SK-N-SH treated with all-trans-retinoic acid at 6 μM for 48 hours (cell line): ENCODE results near the gene DRC1.

Experiments
- ATAC-seq: fragments of 200-7000 bp; cut with Tn5 transposase; 3 replicates; pipeline ENCODE4 v1.9.1; 2020; ENCODE audit warnings: mild to moderate bottlenecking, moderate library complexity
- BACH2 ChIP-seq: fragments of 250-450 bp; sonication (Bioruptor Pico); IDR thresholded peaks from 2 replicates; pipeline ENCODE4 v1.9.0; 2021; ENCODE audit warnings: mild to moderate bottlenecking, borderline replicate concordance
- CSDC2 ChIP-seq: fragments of 250-450 bp; sonication (Bioruptor Pico); IDR thresholded peaks from 2 replicates; pipeline ENCODE4 v1.5.0; 2020; ENCODE audit warnings: mild to moderate bottlenecking, moderate library complexity
- ESRRG ChIP-seq: fragments of 250-450 bp; sonication (Bioruptor Pico); IDR thresholded peaks from 2 replicates; pipeline ENCODE4 v1.6.1; 2021; ENCODE audit warnings: mild to moderate bottlenecking
- GLIS3 ChIP-seq: fragments of 250-450 bp; sonication (Bioruptor Pico); IDR thresholded peaks from 2 replicates; pipeline ENCODE4 v1.5.0; 2020; ENCODE audit warnings: mild to moderate bottlenecking, moderate library complexity
- ISL1 ChIP-seq: fragments of 250-450 bp; sonication (Bioruptor Pico); IDR thresholded peaks from 2 replicates; pipeline ENCODE4 v2.1.2; 2022; ENCODE audit warnings: mild to moderate bottlenecking, moderate library complexity
- OSR1 ChIP-seq: fragments of 250-450 bp; sonication (Bioruptor Pico); IDR thresholded peaks from 2 replicates; pipeline ENCODE4 v1.8.0; 2022; ENCODE audit warnings: moderate library complexity, mild to moderate bottlenecking, inconsistent platforms
- PPARA ChIP-seq: fragments of 250-450 bp; sonication (Bioruptor Pico); IDR thresholded peaks from 2 replicates; pipeline ENCODE4 v1.5.0; 2020; ENCODE audit warnings: mild to moderate bottlenecking, borderline replicate concordance
- RARB ChIP-seq: fragments of 250-450 bp; sonication (Bioruptor Pico); IDR thresholded peaks from 2 replicates; pipeline ENCODE4 v1.8.0; 2021; ENCODE audit warnings: mild to moderate bottlenecking, moderate library complexity
- SNAI2 ChIP-seq: fragments of 250-450 bp; sonication (Bioruptor Pico); IDR thresholded peaks from 2 replicates; pipeline ENCODE4 v1.5.0; 2020; ENCODE audit warnings: mild to moderate bottlenecking, moderate library complexity
- TCF4 ChIP-seq: fragments of 250-450 bp; sonication (Bioruptor Pico); IDR thresholded peaks from 2 replicates; pipeline ENCODE4 v1.8.0; 2021; ENCODE audit warnings: mild to moderate bottlenecking, moderate library complexity, borderline replicate concordance
- TOX ChIP-seq: fragments of 250-450 bp; sonication (Bioruptor Pico); IDR thresholded peaks from 2 replicates; pipeline ENCODE4 v1.8.0; 2021; ENCODE audit warnings: mild to moderate bottlenecking, moderate library complexity, borderline replicate concordance
- TSHZ2 ChIP-seq: fragments of 250-450 bp; sonication (Bioruptor Pico); IDR thresholded peaks from 2 replicates; pipeline ENCODE4 v1.5.0; 2020; ENCODE audit warnings: mild to moderate bottlenecking, moderate library complexity
- ZC3H10 ChIP-seq: fragments of 250-450 bp; sonication (Bioruptor Pico); IDR thresholded peaks from 2 replicates; pipeline ENCODE4 v1.5.1; 2021; ENCODE audit warnings: mild to moderate bottlenecking, moderate library complexity
- ZNF565 ChIP-seq: fragments of 450-650 bp; formaldehyde crosslinking; conservative IDR thresholded peaks from 2 replicates; pipeline ENCODE4 v1.5.0; 2020; ENCODE audit warnings: low read depth, mild to moderate bottlenecking, moderate library complexity
- ZNF70 ChIP-seq: fragments of 450-650 bp; formaldehyde crosslinking; IDR thresholded peaks from 2 replicates; pipeline ENCODE4 v1.5.0; 2020; ENCODE audit warnings: mild to moderate bottlenecking, moderate library complexity
- ZNF8 ChIP-seq: fragments of 450-650 bp; formaldehyde crosslinking; IDR thresholded peaks from 2 replicates; pipeline ENCODE4 v1.5.0; 2020; ENCODE audit warnings: mild to moderate bottlenecking, moderate library complexity
- TF ChIP-seq, protein P1 (sequence below): fragments of 250-450 bp; sonication (Bioruptor Pico); IDR thresholded peaks from 2 replicates; pipeline ENCODE4 v1.5.1; 2021; ENCODE audit warnings: mild to moderate bottlenecking, moderate library complexity
- TF ChIP-seq, protein P2 (sequence below): fragments of 250-450 bp; sonication (Bioruptor Pico); IDR thresholded peaks from 2 replicates; pipeline ENCODE4 v1.8.0; 2021; ENCODE audit warnings: low read depth, mild to moderate bottlenecking, moderate library complexity, borderline replicate concordance
- TF ChIP-seq, protein P3 (sequence below): fragments of 250-450 bp; sonication (Bioruptor Pico); IDR thresholded peaks from 2 replicates; pipeline ENCODE4 v1.8.0; 2020; ENCODE audit warnings: mild to moderate bottlenecking, moderate library complexity, borderline replicate concordance

The DRC1 gene

GRCh38 chr2:26483516-26483915 is 81.8 kb downstream of the DRC1 start (continued):
- TF ChIP-seq GLIS3 (no peak), BACH2 (CRISPR knock-in tag) (no peak), CSDC2 (CRISPR knock-in tag) (no peak), SNAI2 (CRISPR knock-in tag) (no peak)

- no peak for ATAC-seq
- TF ChIP-seq, protein P1, sequence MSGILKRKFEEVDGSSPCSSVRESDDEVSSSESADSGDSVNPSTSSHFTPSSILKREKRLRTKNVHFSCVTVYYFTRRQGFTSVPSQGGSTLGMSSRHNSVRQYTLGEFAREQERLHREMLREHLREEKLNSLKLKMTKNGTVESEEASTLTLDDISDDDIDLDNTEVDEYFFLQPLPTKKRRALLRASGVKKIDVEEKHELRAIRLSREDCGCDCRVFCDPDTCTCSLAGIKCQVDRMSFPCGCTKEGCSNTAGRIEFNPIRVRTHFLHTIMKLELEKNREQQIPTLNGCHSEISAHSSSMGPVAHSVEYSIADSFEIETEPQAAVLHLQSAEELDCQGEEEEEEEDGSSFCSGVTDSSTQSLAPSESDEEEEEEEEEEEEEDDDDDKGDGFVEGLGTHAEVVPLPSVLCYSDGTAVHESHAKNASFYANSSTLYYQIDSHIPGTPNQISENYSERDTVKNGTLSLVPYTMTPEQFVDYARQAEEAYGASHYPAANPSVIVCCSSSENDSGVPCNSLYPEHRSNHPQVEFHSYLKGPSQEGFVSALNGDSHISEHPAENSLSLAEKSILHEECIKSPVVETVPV (CRISPR knock-in tag) = no peak
- TF ChIP-seq ZC3H10 (CRISPR knock-in tag) = no peak
- TF ChIP-seq, all 23 proteins: peak for 0
Observed at GRCh38 chr2:26483957-26484565, 82.3 kb downstream of the DRC1 start.

DNA sequence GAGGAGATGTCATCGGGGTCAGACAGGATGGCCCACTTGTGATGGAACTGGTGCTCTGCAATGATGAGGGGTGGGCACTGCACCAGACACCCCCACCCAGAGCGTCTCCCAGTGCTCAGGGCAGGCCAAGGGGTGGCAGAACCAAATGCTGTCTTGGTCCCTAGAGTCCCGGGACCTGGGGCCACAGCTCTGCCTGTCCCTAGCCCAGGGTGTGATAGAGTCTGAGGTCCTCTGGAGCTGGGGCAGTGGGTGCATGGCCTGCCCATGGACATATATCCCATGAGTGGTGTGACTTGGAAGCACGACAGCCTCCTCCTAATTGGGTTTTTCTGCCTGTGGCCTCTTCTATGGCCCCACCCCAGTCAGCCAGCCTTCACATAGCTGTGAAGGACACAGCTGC is 82.9 kb downstream of the DRC1 start:
- no peak for ATAC-seq
- TF ChIP-seq TSHZ2 (CRISPR knock-in tag) (no peak), ZNF70 (CRISPR knock-in tag) (no peak), ZNF8 (CRISPR knock-in tag) (no peak), ZNF565 (CRISPR knock-in tag) (no peak), TCF4 (CRISPR knock-in tag) (no peak), RARB (CRISPR knock-in tag) (no peak), CSDC2 (CRISPR knock-in tag) (no peak), BACH2 (CRISPR knock-in tag) (no peak), ISL1 (CRISPR knock-in tag) (no peak), ZC3H10 (CRISPR knock-in tag) (no peak), PPARA (CRISPR knock-in tag) (no peak)
- TF ChIP-seq, protein P2, sequence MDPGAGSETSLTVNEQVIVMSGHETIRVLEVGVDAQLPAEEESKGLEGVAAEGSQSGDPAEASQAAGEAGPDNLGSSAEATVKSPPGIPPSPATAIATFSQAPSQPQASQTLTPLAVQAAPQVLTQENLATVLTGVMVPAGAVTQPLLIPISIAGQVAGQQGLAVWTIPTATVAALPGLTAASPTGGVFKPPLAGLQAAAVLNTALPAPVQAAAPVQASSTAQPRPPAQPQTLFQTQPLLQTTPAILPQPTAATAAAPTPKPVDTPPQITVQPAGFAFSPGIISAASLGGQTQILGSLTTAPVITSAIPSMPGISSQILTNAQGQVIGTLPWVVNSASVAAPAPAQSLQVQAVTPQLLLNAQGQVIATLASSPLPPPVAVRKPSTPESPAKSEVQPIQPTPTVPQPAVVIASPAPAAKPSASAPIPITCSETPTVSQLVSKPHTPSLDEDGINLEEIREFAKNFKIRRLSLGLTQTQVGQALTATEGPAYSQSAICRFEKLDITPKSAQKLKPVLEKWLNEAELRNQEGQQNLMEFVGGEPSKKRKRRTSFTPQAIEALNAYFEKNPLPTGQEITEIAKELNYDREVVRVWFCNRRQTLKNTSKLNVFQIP = no peak
- TF ChIP-seq, protein P1 (CRISPR knock-in tag) = no peak

DNA sequence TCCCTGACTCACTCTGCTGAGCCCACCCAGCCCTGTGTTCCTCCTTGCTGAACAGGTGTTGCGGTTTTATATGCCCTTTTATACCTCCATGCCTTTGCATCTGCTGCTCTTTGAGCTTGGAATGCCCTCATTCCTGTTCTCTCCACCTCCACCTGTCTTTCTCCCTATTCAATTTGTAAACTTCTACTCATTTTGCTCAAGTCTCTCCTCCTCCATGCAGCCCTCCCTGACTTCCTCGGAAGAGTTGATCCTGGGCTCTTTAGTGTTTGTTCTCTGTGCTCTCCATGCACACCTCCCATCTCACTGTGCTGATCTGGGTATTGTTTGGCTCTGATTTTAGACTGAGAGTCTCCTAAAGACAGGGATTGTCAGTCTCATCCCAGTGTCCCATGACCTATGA is 83.4 kb downstream of the DRC1 start:
- ATAC-seq = no peak
- no peak for TF ChIP-seq ZNF70 (CRISPR knock-in tag)
- TF ChIP-seq TSHZ2 (CRISPR knock-in tag) = no peak
- TF ChIP-seq ISL1 (CRISPR knock-in tag) = no peak
- TF ChIP-seq, protein P3, sequence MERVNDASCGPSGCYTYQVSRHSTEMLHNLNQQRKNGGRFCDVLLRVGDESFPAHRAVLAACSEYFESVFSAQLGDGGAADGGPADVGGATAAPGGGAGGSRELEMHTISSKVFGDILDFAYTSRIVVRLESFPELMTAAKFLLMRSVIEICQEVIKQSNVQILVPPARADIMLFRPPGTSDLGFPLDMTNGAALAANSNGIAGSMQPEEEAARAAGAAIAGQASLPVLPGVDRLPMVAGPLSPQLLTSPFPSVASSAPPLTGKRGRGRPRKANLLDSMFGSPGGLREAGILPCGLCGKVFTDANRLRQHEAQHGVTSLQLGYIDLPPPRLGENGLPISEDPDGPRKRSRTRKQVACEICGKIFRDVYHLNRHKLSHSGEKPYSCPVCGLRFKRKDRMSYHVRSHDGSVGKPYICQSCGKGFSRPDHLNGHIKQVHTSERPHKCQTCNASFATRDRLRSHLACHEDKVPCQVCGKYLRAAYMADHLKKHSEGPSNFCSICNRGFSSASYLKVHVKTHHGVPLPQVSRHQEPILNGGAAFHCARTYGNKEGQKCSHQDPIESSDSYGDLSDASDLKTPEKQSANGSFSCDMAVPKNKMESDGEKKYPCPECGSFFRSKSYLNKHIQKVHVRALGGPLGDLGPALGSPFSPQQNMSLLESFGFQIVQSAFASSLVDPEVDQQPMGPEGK (CRISPR knock-in tag) = no peak
- TF ChIP-seq ESRRG (CRISPR knock-in tag) = no peak
- TF ChIP-seq BACH2 (CRISPR knock-in tag) = no peak
- TF ChIP-seq, protein P2 = no peak
- TF ChIP-seq ZNF565 (CRISPR knock-in tag) = no peak
- TF ChIP-seq TOX (CRISPR knock-in tag) = no peak
- TF ChIP-seq GLIS3 = no peak
- no peak for TF ChIP-seq TCF4 (CRISPR knock-in tag)
- no peak for TF ChIP-seq OSR1 (CRISPR knock-in tag)
- no peak for TF ChIP-seq ZNF8 (CRISPR knock-in tag)
- no peak for TF ChIP-seq RARB (CRISPR knock-in tag)
